HAP-1 (cell line): ENCODE measurements around the gene VRK3.
A peak's percentile ranks its signal among the peaks of the same experiment; 100 is the strongest.

ENCODE experiments used
- DNase-seq, 2 experiments: peaks; one replicate each; pipeline ENCODE4 v3.0.0-alpha.2; 2016 to 2020; ENCODE audit warnings: low spot score in 2 of 2
- H3K27me3 ChIP-seq: fragments of 250-450 bp; sonication (Bioruptor Pico); 2 replicates; pipeline ENCODE4 v1.5.1; 2020; ENCODE audit warnings: low read depth, mild to moderate bottlenecking, moderate library complexity
- H3K36me3 ChIP-seq: fragments of 250-450 bp; sonication (Bioruptor Pico); replicated peaks from 2 replicates; pipeline ENCODE4 v1.5.1; 2020; ENCODE audit warnings: mild to moderate bottlenecking
- H3K4me1 ChIP-seq: fragments of 250-450 bp; sonication (Bioruptor Pico); 2 replicates; pipeline ENCODE4 v1.5.1; 2020; ENCODE audit warnings: mild to moderate bottlenecking
- H3K4me3 ChIP-seq: fragments of 250-450 bp; sonication (Bioruptor Pico); 2 replicates; pipeline ENCODE4 v1.5.1; 2020; ENCODE audit warnings: mild to moderate bottlenecking, moderate library complexity
- H3K9me3 ChIP-seq: fragments of 250-450 bp; sonication (Bioruptor Pico); 2 replicates; pipeline ENCODE4 v1.5.1; 2020; ENCODE audit warnings: mild to moderate bottlenecking, moderate library complexity
- in situ Hi-C: fragments of 300-500 bp; cut with MboI; formaldehyde crosslinking; loops from 3 replicates; pipeline ENCODE4 v1.14.3; 2020; ENCODE audit warnings: low sequenced_read_pairs, inconsistent platforms, mixed read lengths

Gene VRK3

GRCh38 chr19:50020481-50020880 is 4.7 kb downstream of the VRK3 start:
- Histone ChIP-seq H3K9me3 (no peaks in the 10 kb centered on the region), H3K4me1 (0 out of 2 replicates have a peak, but pooled peaks cover 2% of the 10 kb centered on the region), H3K27me3 (no peaks in the 10 kb centered on the region), H3K4me3 (no peak overlapping the region), H3K36me3 (peaks cover 16% of the 10 kb centered on the region)
- in situ Hi-C loops: no loop called here
- DNase-seq: no peak

- H3K4me1 ChIP-seq: no peaks in the 10 kb centered on the region
- DNase-seq: no peak
- in situ Hi-C loops: no loop called here
- no peaks in the 10 kb centered on the region for H3K9me3 ChIP-seq
- H3K4me3 ChIP-seq: no peak overlapping the region
- H3K27me3 ChIP-seq: no peaks in the 10 kb centered on the region
- H3K36me3 ChIP-seq: peaks cover 25% of the 10 kb centered on the region
These were observed 8.9 kb downstream of the VRK3 start for GRCh38 chr19:50016225-50016807.

GRCh38 chr19:50008532-50008931 is 16.6 kb downstream of the VRK3 start:
- no peaks in the 10 kb centered on the region for H3K4me1 ChIP-seq
- no peaks in the 10 kb centered on the region for H3K27me3 ChIP-seq
- H3K36me3 ChIP-seq: peaks cover 21% of the 10 kb centered on the region
- in situ Hi-C loops: no loop called here
- DNase-seq: peak in 1 of 2 experiments; percentile 58
- no peak overlapping the region for H3K4me3 ChIP-seq
- no peaks in the 10 kb centered on the region for H3K9me3 ChIP-seq

DNA sequence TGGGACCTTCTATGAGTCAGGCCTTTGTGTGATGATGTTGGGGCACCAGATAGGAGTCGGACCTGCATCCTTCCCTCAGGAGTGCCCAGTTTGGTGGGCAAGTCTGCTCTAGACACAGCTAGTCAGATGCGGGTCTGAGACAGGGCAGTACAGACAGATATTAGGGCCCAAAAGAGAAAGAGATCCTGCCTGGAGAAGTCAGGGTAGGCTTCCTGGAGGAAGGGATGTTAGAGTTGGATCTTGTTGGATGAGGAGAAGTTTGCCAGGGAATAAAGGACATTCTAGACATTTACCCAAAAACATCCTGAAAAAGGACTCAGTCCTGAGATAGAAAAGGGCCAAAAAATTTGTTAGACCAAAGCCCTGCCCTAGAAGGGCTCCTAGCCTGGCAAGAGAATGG is 17.2 kb downstream of the VRK3 start:
- in situ Hi-C loops: no loop called here
- H3K36me3 ChIP-seq: peaks cover 21% of the 10 kb centered on the region
- H3K4me1 ChIP-seq: no peaks in the 10 kb centered on the region
- no peak for DNase-seq
- no peaks in the 10 kb centered on the region for H3K27me3 ChIP-seq
- no peaks in the 10 kb centered on the region for H3K9me3 ChIP-seq
- no peak overlapping the region for H3K4me3 ChIP-seq

DNA sequence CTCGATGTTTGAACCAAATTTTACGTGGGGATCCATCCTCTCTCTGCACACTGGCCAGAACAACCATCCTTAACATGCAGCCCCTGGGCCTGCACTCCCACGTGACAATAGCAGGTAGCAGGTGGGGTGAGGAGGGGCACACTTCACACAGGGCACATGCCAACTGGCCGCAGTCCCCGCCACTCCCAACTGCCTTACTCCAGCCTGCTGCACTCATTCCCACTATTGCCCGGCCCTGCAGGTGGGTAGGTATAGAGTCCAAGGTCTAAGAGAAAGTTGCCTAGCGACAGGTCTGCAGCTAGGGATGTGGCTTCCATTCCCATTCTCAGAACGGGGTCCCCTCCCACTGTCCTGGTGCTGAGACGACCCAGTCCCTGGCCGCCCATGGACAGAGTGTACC is 18.0 kb downstream of the VRK3 start:
- Histone ChIP-seq H3K4me3 (no peak overlapping the region), H3K4me1 (no peaks in the 10 kb centered on the region), H3K9me3 (no peaks in the 10 kb centered on the region), H3K27me3 (no peaks in the 10 kb centered on the region), H3K36me3 (peaks cover 21% of the 10 kb centered on the region)
- DNase-seq: no peak
- in situ Hi-C loops: no loop called here

DNA sequence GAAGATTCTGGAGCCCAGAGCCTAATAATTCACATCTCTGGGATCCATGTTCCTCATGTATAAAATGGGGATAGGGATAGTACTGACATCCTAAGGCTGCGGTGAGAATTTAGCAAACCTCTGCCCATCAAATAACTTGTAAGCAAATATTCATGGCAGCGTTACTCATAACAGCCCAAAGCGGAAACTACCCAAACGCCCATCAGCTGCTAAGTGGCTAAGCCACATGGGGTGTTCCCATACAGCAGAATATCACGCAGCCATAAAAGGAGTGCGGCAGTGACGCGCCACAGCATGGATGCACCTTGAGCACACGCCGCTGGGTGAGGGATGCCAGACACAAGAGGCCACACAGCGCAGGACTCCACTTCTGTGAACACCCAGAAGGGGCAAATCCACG is 19.7 kb downstream of the VRK3 start:
- no peaks in the 10 kb centered on the region for H3K9me3 ChIP-seq
- no peaks in the 10 kb centered on the region for H3K4me1 ChIP-seq
- H3K4me3 ChIP-seq: no peak overlapping the region
- H3K36me3 ChIP-seq: peaks cover 21% of the 10 kb centered on the region
- in situ Hi-C loops: no loop called here
- no peak for DNase-seq
- no peaks in the 10 kb centered on the region for H3K27me3 ChIP-seq

DNA sequence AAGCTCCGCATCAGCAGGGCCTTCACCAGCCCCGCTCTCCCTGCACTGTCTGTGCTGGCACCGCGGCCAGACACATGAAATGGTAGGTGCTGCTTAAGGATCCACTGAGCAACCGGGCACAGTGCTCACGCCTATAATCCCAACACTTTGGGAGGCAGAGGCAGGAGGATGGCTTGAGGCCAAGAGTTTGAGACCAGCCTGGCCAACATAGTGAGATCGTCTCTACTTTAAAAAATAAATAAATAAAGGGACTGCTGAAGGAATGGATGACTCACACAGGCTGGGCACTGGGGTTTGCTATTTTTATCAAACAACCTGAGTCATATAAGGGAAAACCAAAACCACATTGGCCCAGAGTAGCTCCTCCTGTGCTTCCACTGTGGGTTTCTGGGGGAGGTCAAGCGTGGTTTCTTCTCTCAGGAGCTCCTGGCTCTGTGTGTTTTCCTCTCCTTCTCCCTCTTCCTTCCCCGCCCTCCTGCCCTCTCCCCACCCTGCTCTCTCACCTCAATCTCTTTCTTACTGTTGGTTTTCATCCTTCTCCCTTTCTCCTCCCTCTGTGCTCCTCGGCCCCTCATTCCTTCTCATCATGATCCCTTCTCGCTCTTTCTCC is 21.3 kb downstream of the VRK3 start:
- H3K27me3 ChIP-seq: no peaks in the 10 kb centered on the region
- in situ Hi-C loops: no loop called here
- no peak overlapping the region for H3K4me3 ChIP-seq

GRCh38 chr19:50003254-50003788 is 21.9 kb downstream of the VRK3 start:
- Histone ChIP-seq H3K4me1 (no peaks in the 10 kb centered on the region), H3K9me3 (no peaks in the 10 kb centered on the region), H3K27me3 (no peaks in the 10 kb centered on the region), H3K4me3 (no peak overlapping the region), H3K36me3 (peaks cover 22% of the 10 kb centered on the region)
- in situ Hi-C loops: no loop called here
- no peak for DNase-seq

More for the DNA sequence above, 21.3 kb downstream of the VRK3 start:
- Histone ChIP-seq H3K4me1 (no peaks in the 10 kb centered on the region), H3K36me3 (peaks cover 24% of the 10 kb centered on the region), H3K9me3 (no peaks in the 10 kb centered on the region)
- DNase-seq: no peak

GRCh38 chr19:50002386-50002960 is 22.7 kb downstream of the VRK3 start:
- Histone ChIP-seq H3K4me1 (no peaks in the 10 kb centered on the region), H3K36me3 (peaks cover 19% of the 10 kb centered on the region), H3K4me3 (no peak overlapping the region), H3K9me3 (no peaks in the 10 kb centered on the region), H3K27me3 (no peaks in the 10 kb centered on the region)
- DNase-seq: no peak
- in situ Hi-C loops: no loop called here

GRCh38 chr19:50001775-50002174 is 23.4 kb downstream of the VRK3 start:
- Histone ChIP-seq H3K4me1 (no peaks in the 10 kb centered on the region), H3K4me3 (no peak overlapping the region), H3K27me3 (no peaks in the 10 kb centered on the region), H3K9me3 (no peaks in the 10 kb centered on the region), H3K36me3 (peaks cover 12% of the 10 kb centered on the region)
- DNase-seq: no peak
- in situ Hi-C loops: no loop called here

- Histone ChIP-seq H3K27me3 (no peaks in the 10 kb centered on the region), H3K4me3 (no peak overlapping the region), H3K36me3 (peaks cover 9% of the 10 kb centered on the region; the same call in 1 of the 2 replicates), H3K4me1 (no peaks in the 10 kb centered on the region), H3K9me3 (no peaks in the 10 kb centered on the region)
- in situ Hi-C loops: no loop called here
- DNase-seq: no peak
These were observed 24.2 kb downstream of the VRK3 start for GRCh38 chr19:50000841-50001557.

DNA sequence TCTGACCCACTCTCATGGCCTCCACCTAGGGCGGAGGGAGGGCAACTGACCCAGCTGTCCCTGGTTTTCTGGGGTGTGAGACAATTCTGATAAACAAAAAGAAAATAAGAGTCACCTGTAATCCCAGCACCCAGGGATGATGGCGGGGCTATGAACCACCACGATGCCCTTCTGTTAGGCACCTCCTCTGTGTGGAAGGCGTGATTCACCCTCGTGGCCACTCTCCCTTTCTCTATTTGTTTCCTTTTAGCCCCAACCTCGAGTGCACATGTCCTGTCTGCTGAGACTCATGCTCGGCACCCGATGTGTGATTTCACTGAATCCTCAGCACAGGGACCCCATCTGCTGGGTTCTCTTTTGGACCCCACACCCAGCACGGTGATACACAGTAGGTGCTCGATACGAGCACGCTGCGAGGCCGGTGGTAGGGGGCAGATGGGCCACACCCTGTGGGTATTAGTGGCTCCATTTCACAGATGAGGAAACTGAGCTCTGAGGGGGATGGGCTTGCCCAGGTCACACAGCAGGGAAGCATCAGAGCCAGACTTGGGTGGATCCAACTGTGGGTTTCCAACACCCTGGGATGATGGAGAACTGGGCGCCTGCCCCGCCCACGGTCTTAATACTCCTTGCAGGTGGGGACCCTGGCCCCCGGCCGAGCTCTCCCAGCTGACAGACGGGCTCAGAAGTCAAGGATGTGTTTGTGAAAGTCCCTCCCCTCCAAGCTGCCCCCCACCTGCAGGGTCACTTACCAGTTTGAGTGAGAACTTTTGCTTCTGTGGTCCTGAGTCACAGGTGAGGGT is 24.9 kb downstream of the VRK3 start:
- in situ Hi-C loops: no loop called here
- DNase-seq: no peak
- H3K36me3 ChIP-seq: peaks cover 9% of the 10 kb centered on the region; the same call in 1 of the 2 replicates
- no peaks in the 10 kb centered on the region for H3K9me3 ChIP-seq
- no peak overlapping the region for H3K4me3 ChIP-seq
- H3K27me3 ChIP-seq: no peaks in the 10 kb centered on the region
- H3K4me1 ChIP-seq: no peaks in the 10 kb centered on the region

- H3K36me3 ChIP-seq: peaks cover 11% of the 10 kb centered on the region; the same call in 1 of the 2 replicates
- no peak overlapping the region for H3K4me3 ChIP-seq
- in situ Hi-C loops: no loop called here
- no peaks in the 10 kb centered on the region for H3K4me1 ChIP-seq
- H3K27me3 ChIP-seq: no peaks in the 10 kb centered on the region
- no peak for DNase-seq
- no peaks in the 10 kb centered on the region for H3K9me3 ChIP-seq
These were observed 25.7 kb downstream of the VRK3 start for GRCh38 chr19:49999371-50000010.
